ENCODE results near the gene OPRD1.

The OPRD1 gene

DNA sequence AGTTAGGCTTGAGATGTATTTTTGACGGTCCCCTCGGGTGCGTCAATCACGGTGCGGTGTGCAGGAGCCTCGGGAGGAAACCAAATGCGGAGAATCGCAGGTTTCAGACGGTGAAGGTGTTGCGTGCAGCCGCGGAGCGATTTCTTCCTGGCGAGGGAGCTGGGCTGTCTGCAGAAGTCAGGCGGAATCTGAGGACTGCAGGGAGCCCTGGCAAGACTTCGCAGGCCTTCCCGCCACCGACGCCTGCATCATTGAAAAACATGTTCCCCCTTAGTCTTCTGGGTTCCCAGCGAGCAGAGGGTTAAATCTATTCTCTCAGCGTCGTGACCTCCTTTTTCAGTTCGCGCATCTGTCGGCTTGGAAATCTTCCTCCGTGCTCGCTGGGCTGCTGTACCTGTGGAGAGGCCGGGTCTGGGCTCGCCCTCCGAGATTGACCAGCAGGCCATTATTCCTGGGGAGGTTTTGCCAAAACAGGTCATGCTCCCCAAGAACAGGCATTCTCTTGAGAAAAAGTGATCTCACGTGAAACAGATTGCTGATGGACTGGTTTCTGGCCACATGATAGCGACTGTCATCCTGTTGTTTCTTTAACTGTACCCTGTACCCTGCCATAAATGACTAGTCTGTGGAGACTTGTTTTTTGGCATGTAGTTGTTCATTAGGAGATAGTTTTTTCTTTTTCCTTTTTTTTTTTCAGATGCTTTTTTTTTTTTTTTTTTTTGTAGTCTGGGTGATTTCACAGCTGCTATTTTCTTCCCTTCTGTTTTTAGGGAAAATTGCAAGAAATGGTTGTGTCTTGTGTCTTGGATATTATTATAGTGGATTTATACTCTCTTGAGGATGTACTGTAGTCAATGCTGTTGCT, 103.3 kb downstream of the OPRD1 start:
- TF ChIP-seq, protein P1, sequence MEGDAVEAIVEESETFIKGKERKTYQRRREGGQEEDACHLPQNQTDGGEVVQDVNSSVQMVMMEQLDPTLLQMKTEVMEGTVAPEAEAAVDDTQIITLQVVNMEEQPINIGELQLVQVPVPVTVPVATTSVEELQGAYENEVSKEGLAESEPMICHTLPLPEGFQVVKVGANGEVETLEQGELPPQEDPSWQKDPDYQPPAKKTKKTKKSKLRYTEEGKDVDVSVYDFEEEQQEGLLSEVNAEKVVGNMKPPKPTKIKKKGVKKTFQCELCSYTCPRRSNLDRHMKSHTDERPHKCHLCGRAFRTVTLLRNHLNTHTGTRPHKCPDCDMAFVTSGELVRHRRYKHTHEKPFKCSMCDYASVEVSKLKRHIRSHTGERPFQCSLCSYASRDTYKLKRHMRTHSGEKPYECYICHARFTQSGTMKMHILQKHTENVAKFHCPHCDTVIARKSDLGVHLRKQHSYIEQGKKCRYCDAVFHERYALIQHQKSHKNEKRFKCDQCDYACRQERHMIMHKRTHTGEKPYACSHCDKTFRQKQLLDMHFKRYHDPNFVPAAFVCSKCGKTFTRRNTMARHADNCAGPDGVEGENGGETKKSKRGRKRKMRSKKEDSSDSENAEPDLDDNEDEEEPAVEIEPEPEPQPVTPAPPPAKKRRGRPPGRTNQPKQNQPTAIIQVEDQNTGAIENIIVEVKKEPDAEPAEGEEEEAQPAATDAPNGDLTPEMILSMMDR (IDR thresholded peaks at IDR 0.05; ENCODE audit: low read depth, low read length): no peak
- no peak for DNase-seq (ENCODE audit: extremely low read depth, low read depth)

DNA sequence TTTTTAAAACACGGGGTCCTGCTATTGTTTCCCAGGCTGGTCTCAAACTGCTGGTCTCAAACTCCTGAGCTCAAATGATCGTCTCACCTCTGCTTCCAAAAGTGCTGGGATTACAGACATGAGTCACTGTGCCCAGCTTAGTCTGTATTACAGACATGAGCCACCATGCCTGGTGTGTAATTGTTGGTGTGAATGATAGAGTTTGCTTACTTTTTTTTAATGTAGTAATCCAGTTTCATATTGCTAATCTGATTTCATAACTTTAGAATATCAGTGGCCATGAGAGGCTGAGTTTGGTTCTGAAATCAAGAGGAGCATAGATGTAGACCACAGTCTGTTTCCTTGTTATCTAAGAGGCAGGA, 105.8 kb downstream of the OPRD1 start:
- no peak for DNase-seq (ENCODE audit: extremely low read depth, low read depth)
- TF ChIP-seq, protein P1 (IDR thresholded peaks at IDR 0.05; ENCODE audit: low read depth, low read length): no peak
